SK-N-SH (cell line): Measurements from ENCODE around the gene IFT52. TPM values are rescaled to one million over a fixed set of nuclear protein-coding genes. Genes with fewer than 3 reads are reported as not detected.

Experiments
- CTCF ChIA-PET: fragments of 300-600, 350-600 bp; formaldehyde crosslinking; extraction: SDS; loops from one replicate; lab custom pipeline; 2021; lab: Yijun Ruan, JAX
- POLR2A ChIA-PET: fragments of 350-600 bp; sonication (Branson Sonifier 250); formaldehyde crosslinking; extraction: SDS; loops from one replicate; lab custom pipeline; 2020; ENCODE audit warnings: antibody characterized with exemption, inconsistent platforms; lab: Yijun Ruan, JAX
- DNase-seq: peaks from one replicate; pipeline ENCODE4 v3.0.0; 2012
- H2AFZ ChIP-seq: fragments of 200-600 bp; sonication (generic); 2 replicates; pipeline ENCODE4 v1.8.1; 2016; ENCODE audit warnings: antibody characterized with exemption, mild to moderate bottlenecking, low read depth
- H3F3A ChIP-seq: fragments of 200-600 bp; sonication (generic); replicated peaks from 2 replicates; pipeline ENCODE3; 2016; ENCODE audit warnings: antibody characterized with exemption, mild to moderate bottlenecking; ENCODE audit not compliant: insufficient read depth
- H3K27ac ChIP-seq, 2 experiments: fragments of 200-500 bp in 1 of 2; fragments of 200-600 bp in 1 of 2; sonication (Bioruptor generic) in 1 of 2; sonication (generic), shearing (Covaris generic) in 1 of 2; 2 replicates each; pipeline versions ENCODE4 v1.5.1 to v1.6.1; 2014 to 2016; ENCODE audit warnings: low read depth in 2 of 2, inconsistent platforms in 1 of 2, low read length in 1 of 2, mild to moderate bottlenecking in 1 of 2, mixed read lengths in 1 of 2
- H3K27me3 ChIP-seq: fragments of 200-600 bp; sonication (generic), shearing (Covaris generic); 2 replicates; pipeline ENCODE4 v1.6.1; 2016; ENCODE audit warnings: mixed run types; ENCODE audit not compliant: insufficient read depth
- H3K36me3 ChIP-seq, 2 experiments: fragments of 200-500 bp in 1 of 2; fragments of 200-600 bp in 1 of 2; sonication (Bioruptor generic) in 1 of 2; sonication (generic) in 1 of 2; replicated peaks in 1 of 2; 2 replicates each; pipeline versions ENCODE3 to v1.5.1; 2014 to 2016; ENCODE audit warnings: low read length in 1 of 2, mild to moderate bottlenecking in 1 of 2; ENCODE audit not compliant: insufficient read depth in 2 of 2, control insufficient read depth in 1 of 2
- H3K4me1 ChIP-seq, 2 experiments: fragments of 200-500 bp in 1 of 2; fragments of 200-600 bp in 1 of 2; sonication (Bioruptor generic) in 1 of 2; sonication (generic), shearing (Covaris generic) in 1 of 2; 2 replicates each; pipeline versions ENCODE4 v1.5.1 to v1.6.1; 2014 to 2016; ENCODE audit warnings: low read depth in 1 of 2, low read length in 1 of 2, mixed run types in 1 of 2; ENCODE audit not compliant: insufficient read depth in 2 of 2, control insufficient read depth in 1 of 2
- H3K4me2 ChIP-seq: fragments of 200-600 bp; sonication (generic), shearing (Covaris generic); 2 replicates; pipeline ENCODE4 v1.6.1; 2017; ENCODE audit warnings: mixed run types
- H3K4me3 ChIP-seq, 2 experiments: fragments of 200-500 bp in 1 of 2; fragments of 200-600 bp in 1 of 2; sonication (Bioruptor generic) in 1 of 2; sonication (generic), shearing (Covaris generic) in 1 of 2; 2 replicates each; pipeline versions ENCODE4 v1.5.1 to v1.8.1; 2014 to 2016; ENCODE audit warnings: low read depth in 2 of 2, inconsistent platforms in 1 of 2, low read length in 1 of 2, mild to moderate bottlenecking in 1 of 2, mixed read lengths in 1 of 2, moderate library complexity in 1 of 2
- H3K79me2 ChIP-seq: fragments of 200-600 bp; sonication (generic); 2 replicates; pipeline ENCODE4 v1.8.1; 2017; ENCODE audit warnings: mild to moderate bottlenecking; ENCODE audit not compliant: insufficient read depth
- H3K9ac ChIP-seq: fragments of 200-600 bp; sonication (generic); 2 replicates; pipeline ENCODE4 v1.6.1; 2017; ENCODE audit warnings: mixed run types
- H3K9me2 ChIP-seq: fragments of 200-600 bp; sonication (generic); 2 replicates; pipeline ENCODE4 v1.6.1; 2017; ENCODE audit warnings: mixed run types
- H3K9me3 ChIP-seq: fragments of 200-600 bp; sonication (generic); 2 replicates; pipeline ENCODE4 v1.6.1; 2017; ENCODE audit warnings: mixed run types, mild to moderate bottlenecking, moderate library complexity
- H4K20me1 ChIP-seq: fragments of 200-600 bp; sonication (generic); 2 replicates; pipeline ENCODE4 v1.6.1; 2017; ENCODE audit warnings: mild to moderate bottlenecking, mixed run types; ENCODE audit not compliant: insufficient read depth
- CHD2 ChIP-seq: fragments of 150-350 bp; IDR thresholded peaks from 2 replicates; pipeline ENCODE4 v1.6.1; 2018; ENCODE audit warnings: low read length; ENCODE audit not compliant: partially characterized antibody
- CTCF ChIP-seq: fragments of 200-600 bp; sonication (generic); IDR thresholded peaks from 2 replicates; pipeline ENCODE4 v1.6.1; 2017; ENCODE audit warnings: antibody characterized with exemption, mild to moderate bottlenecking, moderate library complexity
- ELF1 ChIP-seq: IDR thresholded peaks from 2 replicates; pipeline ENCODE4 v1.4.0; 2012
- EP300 ChIP-seq, 2 experiments: IDR thresholded peaks; 2 replicates each; pipeline versions ENCODE4 v1.4.0 to v1.6.1; 2012; ENCODE audit warnings: borderline replicate concordance in 1 of 2, low read depth in 1 of 2, low read length in 1 of 2
- EZH2phosphoT487 ChIP-seq: fragments of 200-600 bp; sonication (generic); IDR thresholded peaks from 2 replicates; pipeline ENCODE4 v1.6.1; 2017; ENCODE audit warnings: low read depth, mixed run types, mild to moderate bottlenecking, antibody characterized with exemption, moderate library complexity, borderline replicate concordance
- FOSL2 ChIP-seq: IDR thresholded peaks from 2 replicates; pipeline ENCODE4 v1.4.0; 2012; ENCODE audit warnings: low read depth, mild to moderate bottlenecking, moderate library complexity, borderline replicate concordance
- GABPA ChIP-seq: IDR thresholded peaks from 2 replicates; pipeline ENCODE4 v1.4.0; 2012; ENCODE audit warnings: low read depth, mild to moderate bottlenecking
- GATA2 ChIP-seq: sonication (generic); formaldehyde crosslinking; IDR thresholded peaks from 2 replicates; pipeline ENCODE4 v1.5.0; 2020; ENCODE audit warnings: mild to moderate bottlenecking, missing genetic modification reagents
- NFIC ChIP-seq: IDR thresholded peaks from 2 replicates; pipeline ENCODE4 v1.4.0; 2012; ENCODE audit warnings: borderline replicate concordance
- NRF1 ChIP-seq: IDR thresholded peaks from 2 replicates; pipeline ENCODE4 v1.6.1; 2012; ENCODE audit warnings: low read depth, mild to moderate bottlenecking, low read length
- PBX3 ChIP-seq: IDR thresholded peaks from 2 replicates; pipeline ENCODE4; 2012
- POLR2AphosphoS5 ChIP-seq: IDR thresholded peaks from 2 replicates; pipeline ENCODE4 v1.6.1; 2012; ENCODE audit warnings: low read depth, low read length
- RCOR1 ChIP-seq: fragments of 150-350 bp; IDR thresholded peaks from 2 replicates; pipeline ENCODE4 v1.6.1; 2017; ENCODE audit warnings: antibody characterized with exemption, low read length
- SIN3A ChIP-seq: IDR thresholded peaks from 2 replicates; pipeline ENCODE4 v1.6.1; 2012; ENCODE audit warnings: low read depth, mild to moderate bottlenecking, low read length, moderate library complexity, borderline replicate concordance
- TAF1 ChIP-seq: IDR thresholded peaks from 2 replicates; pipeline ENCODE4 v1.6.1; 2012; ENCODE audit warnings: low read depth, mild to moderate bottlenecking, low read length, moderate library complexity, borderline replicate concordance
- YY1 ChIP-seq: IDR thresholded peaks from 2 replicates; pipeline ENCODE4 v1.4.0; 2012; ENCODE audit warnings: low read depth, mild to moderate bottlenecking
- WGBS: methylation state at CpG from one replicate; pipeline ENCODE4 v1.1.6; 2017; ENCODE audit warnings: low lambda C conversion rate; 5-methylcytosine and 5-hydroxymethylcytosine counted together
- polyA plus RNA-seq, 3 experiments: library from polyadenylated mRNA; depleted of rRNA; stranded (reverse); fragments of >200 nt; gene quantifications; 2 replicates each; pipeline ENCODE4 v1.2.3, GENCODE V29; 2012
- TF ChIP-seq, protein P1 (sequence below): IDR thresholded peaks from 2 replicates; pipeline ENCODE4 v1.4.0; 2012; ENCODE audit warnings: low read depth
- TF ChIP-seq, protein P2 (sequence below): fragments of 150-350 bp; IDR thresholded peaks from 2 replicates; pipeline ENCODE4 v1.6.1; 2016; ENCODE audit warnings: mild to moderate bottlenecking, low read depth, low read length
- TF ChIP-seq, protein P3 (sequence below): IDR thresholded peaks from 2 replicates; pipeline ENCODE4 v1.4.0; 2012; ENCODE audit warnings: low read depth, borderline replicate concordance

Gene IFT52
- polyA plus RNA-seq, 1 of the 3 experiments (the other 2 are of a cell fraction): 34.0 TPM

DNA sequence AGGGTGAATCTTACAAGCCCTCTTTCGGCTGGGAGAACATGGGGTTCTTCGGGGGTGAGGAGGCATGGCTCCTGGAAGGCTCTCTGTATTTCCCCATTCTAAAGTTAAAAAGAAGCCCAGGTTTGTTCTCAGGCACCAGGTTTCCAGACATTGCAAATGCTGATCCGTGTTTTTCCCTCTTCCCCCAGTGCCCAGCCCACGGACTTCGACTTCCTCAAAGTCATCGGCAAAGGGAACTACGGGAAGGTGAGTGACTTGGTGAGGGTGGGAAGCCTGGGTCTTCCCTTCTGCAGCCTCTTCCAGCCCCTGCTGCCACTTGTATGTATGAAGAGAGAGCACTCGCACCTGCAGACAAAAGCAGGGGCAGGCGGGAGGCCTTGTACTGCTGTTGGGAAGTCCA lies 23.3 kb upstream of the IFT52 start:
- DNase-seq: no peak
- TF ChIP-seq EZH2phosphoT487: no peak
- TF ChIP-seq TAF1: no peak
- TF ChIP-seq FOSL2: no peak
- no peak for TF ChIP-seq ELF1
- TF ChIP-seq GATA2: no peak
- TF ChIP-seq RCOR1: no peak
- TF ChIP-seq SIN3A: no peak
- no peak overlapping the region for H3K4me3 ChIP-seq
- POLR2A ChIA-PET: no interaction called here
- no peaks in the 10 kb centered on the region for H3K36me3 ChIP-seq
- no peaks in the 10 kb centered on the region for H3K9me2 ChIP-seq
- H3K4me1 ChIP-seq: no peaks in the 10 kb centered on the region
- no peaks in the 10 kb centered on the region for H3F3A ChIP-seq
- CTCF ChIA-PET: no interaction called here
- H3K9me3 ChIP-seq: no peaks in the 10 kb centered on the region
- H3K27me3 ChIP-seq: no peaks in the 10 kb centered on the region
- WGBS: 81% methylated on average over 9 of the region's 9 CpGs
- no peaks in the 10 kb centered on the region for H3K79me2 ChIP-seq
- no peak overlapping the region for H3K9ac ChIP-seq
- no peaks in the 10 kb centered on the region for H4K20me1 ChIP-seq
- no peak overlapping the region for H3K4me2 ChIP-seq
- H3K27ac ChIP-seq: no peak overlapping the region
- H2AFZ ChIP-seq: no peak overlapping the region

DNA sequence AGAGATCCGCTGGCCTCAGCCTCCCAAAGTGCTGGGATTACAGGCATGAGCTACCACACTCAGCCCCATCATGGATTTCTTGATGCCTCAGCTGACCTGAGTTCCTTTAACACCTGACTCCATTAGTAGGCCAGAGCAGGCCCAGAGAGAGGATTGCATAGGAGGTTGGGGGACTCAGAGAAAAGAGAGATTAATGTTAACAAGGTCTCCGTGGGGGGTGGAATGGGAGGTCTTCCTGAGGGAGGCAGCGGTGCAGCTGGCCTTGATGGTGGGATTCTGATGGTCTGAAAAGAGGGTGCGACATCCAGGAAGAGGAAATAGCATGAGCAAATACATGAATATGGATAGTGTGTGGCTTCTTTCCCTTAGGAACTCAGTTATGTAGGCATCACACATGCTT lies 22.0 kb upstream of the IFT52 start:
- 69% methylated on average over 4 of the region's 4 CpGs for WGBS
- H3K9me3 ChIP-seq: no peaks in the 10 kb centered on the region
- TF ChIP-seq, protein P1, sequence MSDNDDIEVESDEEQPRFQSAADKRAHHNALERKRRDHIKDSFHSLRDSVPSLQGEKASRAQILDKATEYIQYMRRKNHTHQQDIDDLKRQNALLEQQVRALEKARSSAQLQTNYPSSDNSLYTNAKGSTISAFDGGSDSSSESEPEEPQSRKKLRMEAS: no peak
- TF ChIP-seq EZH2phosphoT487: no peak
- TF ChIP-seq PBX3: no peak
- TF ChIP-seq, all 33 proteins: peak for 0
- CTCF ChIA-PET: interaction anchor here (0.6 to 2.0 kb wide), 2 partner anchors 31 to 981 kb away, joined by 3 to 8 read pairs; no protein-coding TSS in a partner anchor
- no peak overlapping the region for H2AFZ ChIP-seq
- H3K27me3 ChIP-seq: no peaks in the 10 kb centered on the region
- H3K9me2 ChIP-seq: no peaks in the 10 kb centered on the region
- DNase-seq: no peak
- H3K9ac ChIP-seq: no peak overlapping the region
- no peaks in the 10 kb centered on the region for H3K79me2 ChIP-seq
- no peaks in the 10 kb centered on the region for H4K20me1 ChIP-seq
- no peak overlapping the region for H3K4me2 ChIP-seq
- no peak overlapping the region for H3K27ac ChIP-seq
- no peaks in the 10 kb centered on the region for H3K36me3 ChIP-seq
- no peak overlapping the region for H3K4me3 ChIP-seq
- no peaks in the 10 kb centered on the region for H3F3A ChIP-seq
- no peaks in the 10 kb centered on the region for H3K4me1 ChIP-seq
- POLR2A ChIA-PET: no interaction called here

GRCh38 chr20:43569282-43569681 lies 21.5 kb upstream of the IFT52 start:
- H3K9ac ChIP-seq: no peak overlapping the region
- H3K79me2 ChIP-seq: no peaks in the 10 kb centered on the region
- DNase-seq: no peak
- no peaks in the 10 kb centered on the region for H3K27me3 ChIP-seq
- H3K4me3 ChIP-seq: no peak overlapping the region
- no peak overlapping the region for H3K4me2 ChIP-seq
- no peak overlapping the region for H2AFZ ChIP-seq
- H4K20me1 ChIP-seq: no peaks in the 10 kb centered on the region
- POLR2A ChIA-PET: no interaction called here
- H3K36me3 ChIP-seq: no peaks in the 10 kb centered on the region
- CTCF ChIA-PET: interaction anchor here (2.0 kb wide), 1 partner anchor 32 kb away, joined by 8 read pairs; no protein-coding TSS in a partner anchor
- H3K4me1 ChIP-seq: no peaks in the 10 kb centered on the region
- H3F3A ChIP-seq: no peaks in the 10 kb centered on the region
- TF ChIP-seq CHD2: no peak
- TF ChIP-seq, protein P2, sequence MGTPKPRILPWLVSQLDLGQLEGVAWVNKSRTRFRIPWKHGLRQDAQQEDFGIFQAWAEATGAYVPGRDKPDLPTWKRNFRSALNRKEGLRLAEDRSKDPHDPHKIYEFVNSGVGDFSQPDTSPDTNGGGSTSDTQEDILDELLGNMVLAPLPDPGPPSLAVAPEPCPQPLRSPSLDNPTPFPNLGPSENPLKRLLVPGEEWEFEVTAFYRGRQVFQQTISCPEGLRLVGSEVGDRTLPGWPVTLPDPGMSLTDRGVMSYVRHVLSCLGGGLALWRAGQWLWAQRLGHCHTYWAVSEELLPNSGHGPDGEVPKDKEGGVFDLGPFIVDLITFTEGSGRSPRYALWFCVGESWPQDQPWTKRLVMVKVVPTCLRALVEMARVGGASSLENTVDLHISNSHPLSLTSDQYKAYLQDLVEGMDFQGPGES: no peak
- no peak for TF ChIP-seq NRF1
- no peak for TF ChIP-seq GATA2
- no peak for TF ChIP-seq POLR2AphosphoS5
- TF ChIP-seq, protein P3, sequence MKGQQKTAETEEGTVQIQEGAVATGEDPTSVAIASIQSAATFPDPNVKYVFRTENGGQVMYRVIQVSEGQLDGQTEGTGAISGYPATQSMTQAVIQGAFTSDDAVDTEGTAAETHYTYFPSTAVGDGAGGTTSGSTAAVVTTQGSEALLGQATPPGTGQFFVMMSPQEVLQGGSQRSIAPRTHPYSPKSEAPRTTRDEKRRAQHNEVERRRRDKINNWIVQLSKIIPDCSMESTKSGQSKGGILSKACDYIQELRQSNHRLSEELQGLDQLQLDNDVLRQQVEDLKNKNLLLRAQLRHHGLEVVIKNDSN: no peak
- no peak for TF ChIP-seq NFIC
- TF ChIP-seq GABPA: no peak
- no peak for TF ChIP-seq YY1
- TF ChIP-seq EP300 (IDR thresholded peaks at IDR 0.05; ENCODE audit: borderline replicate concordance in 1 of 2, low read depth in 1 of 2, low read length in 1 of 2): no peak
- TF ChIP-seq CTCF: no peak
- TF ChIP-seq, all 33 proteins: peak for 0
- Histone ChIP-seq H3K9me2 (no peaks in the 10 kb centered on the region), H3K9me3 (no peaks in the 10 kb centered on the region), H3K27ac (no peak overlapping the region)
- WGBS: 85% methylated on average over 10 of the region's 10 CpGs
